ENCODE data around the gene PACS2. TPM values are rescaled to one million over a fixed set of nuclear protein-coding genes. Genes with fewer than 3 reads are reported as not detected.
A peak's percentile ranks its signal among the peaks of the same experiment; 100 is the strongest.

Gene PACS2
- total and polyA plus RNA-seq, 4 donors: 37.9 to 87.2 (median 71.0) TPM

DNA sequence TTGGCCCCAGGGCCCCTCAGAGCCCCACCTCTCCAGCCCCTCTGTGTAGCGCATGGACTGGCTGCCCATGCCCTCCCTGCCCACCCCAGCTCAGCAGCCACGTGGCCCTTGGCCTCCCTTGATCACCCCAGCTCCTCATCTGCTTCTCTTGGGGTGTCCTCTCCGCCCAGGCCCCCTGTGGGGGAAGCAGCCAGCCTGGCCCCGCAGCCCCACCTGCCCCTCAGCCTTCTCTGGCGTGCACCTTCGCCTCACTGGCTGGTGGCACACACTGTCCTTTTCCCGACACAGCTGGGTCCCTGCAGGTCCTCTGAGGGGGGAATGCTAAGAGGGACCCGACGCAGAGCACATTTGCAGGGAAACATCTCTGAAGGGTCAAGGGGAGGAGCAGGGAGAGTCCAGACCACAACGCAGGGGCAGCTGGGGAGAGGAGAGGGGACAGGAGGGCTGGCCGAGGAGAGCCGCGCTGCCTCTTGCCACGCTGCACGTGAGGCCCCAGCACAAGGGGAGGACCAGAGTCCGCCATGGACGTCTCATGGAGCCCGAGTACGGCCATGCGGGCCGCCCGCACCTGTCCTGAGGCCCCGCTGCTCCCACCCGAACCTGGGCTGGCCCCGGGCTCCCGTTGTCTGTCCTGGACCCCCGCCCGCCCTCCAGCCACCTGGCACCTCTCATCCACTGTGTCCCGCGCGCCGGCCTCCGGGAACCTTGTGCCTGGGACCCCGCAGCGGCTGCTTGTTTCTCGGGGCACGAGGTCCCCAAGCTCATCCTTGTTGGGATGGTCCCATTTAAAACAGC, 36.1 kb downstream of the PACS2 start:
- no peak overlapping the region for H3K4me3 ChIP-seq
- peaks cover 0 to 5% (median 0%) of the 10 kb centered on the region in 5 donors for H3K4me1 ChIP-seq (ENCODE audit: control insufficient read depth in 5 of 5, insufficient read depth in 5 of 5, low read length in 5 of 5)
- DNase-seq (no peak), ATAC-seq (ENCODE audit: insufficient read depth, low FRiP score) (no peak)
- 95 to 96% methylated on average over 37 of the region's 37 CpGs for WGBS, 2 donors
- TF ChIP-seq, protein P1, sequence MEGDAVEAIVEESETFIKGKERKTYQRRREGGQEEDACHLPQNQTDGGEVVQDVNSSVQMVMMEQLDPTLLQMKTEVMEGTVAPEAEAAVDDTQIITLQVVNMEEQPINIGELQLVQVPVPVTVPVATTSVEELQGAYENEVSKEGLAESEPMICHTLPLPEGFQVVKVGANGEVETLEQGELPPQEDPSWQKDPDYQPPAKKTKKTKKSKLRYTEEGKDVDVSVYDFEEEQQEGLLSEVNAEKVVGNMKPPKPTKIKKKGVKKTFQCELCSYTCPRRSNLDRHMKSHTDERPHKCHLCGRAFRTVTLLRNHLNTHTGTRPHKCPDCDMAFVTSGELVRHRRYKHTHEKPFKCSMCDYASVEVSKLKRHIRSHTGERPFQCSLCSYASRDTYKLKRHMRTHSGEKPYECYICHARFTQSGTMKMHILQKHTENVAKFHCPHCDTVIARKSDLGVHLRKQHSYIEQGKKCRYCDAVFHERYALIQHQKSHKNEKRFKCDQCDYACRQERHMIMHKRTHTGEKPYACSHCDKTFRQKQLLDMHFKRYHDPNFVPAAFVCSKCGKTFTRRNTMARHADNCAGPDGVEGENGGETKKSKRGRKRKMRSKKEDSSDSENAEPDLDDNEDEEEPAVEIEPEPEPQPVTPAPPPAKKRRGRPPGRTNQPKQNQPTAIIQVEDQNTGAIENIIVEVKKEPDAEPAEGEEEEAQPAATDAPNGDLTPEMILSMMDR (IDR thresholded peaks at IDR 0.05; ENCODE audit: control extremely low read depth, extremely low read depth): no peak
- peaks cover 0 to 33% (median 2%) of the 10 kb centered on the region in 4 donors for H3K36me3 ChIP-seq (ENCODE audit: control insufficient read depth in 4 of 4, insufficient read depth in 4 of 4, low read length in 4 of 4)
- no peaks in the 10 kb centered on the region for H3K27me3 ChIP-seq (ENCODE audit: control insufficient read depth in 3 of 3, insufficient read depth in 3 of 3, low read length in 2 of 3)
- H3K9me3 ChIP-seq (ENCODE audit: control insufficient read depth in 4 of 4, insufficient read depth in 3 of 4, low read length in 3 of 4): no peaks in the 10 kb centered on the region
- no peak overlapping the region for H3K9ac ChIP-seq (ENCODE audit: insufficient read depth in 1 of 2, low read length in 2 of 2)
- H3K27ac ChIP-seq (ENCODE audit: low read depth in 1 of 2, low read length in 1 of 2): no peak overlapping the region

DNA sequence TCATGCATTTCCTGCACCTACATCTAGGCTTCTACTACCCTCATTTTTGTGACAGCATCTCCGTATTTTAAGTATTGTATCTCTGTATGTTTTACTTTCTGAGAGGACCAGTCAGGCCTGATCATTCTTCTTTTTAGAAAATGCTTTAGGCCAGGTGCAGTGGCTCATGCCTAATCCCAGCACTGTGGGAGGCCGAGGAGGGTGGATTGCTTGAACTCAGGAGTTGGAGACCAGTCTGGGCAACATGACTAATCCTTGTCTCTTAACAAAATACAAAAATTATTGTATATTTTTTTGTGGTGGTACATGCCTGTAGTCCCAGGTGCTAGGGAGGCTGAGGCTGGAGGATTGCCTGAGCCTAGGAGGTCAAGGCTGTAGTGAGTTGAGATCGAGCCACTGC, 36.9 kb downstream of the PACS2 start:
- H3K4me3 ChIP-seq: no peak overlapping the region
- H3K9me3 ChIP-seq (ENCODE audit: control insufficient read depth in 4 of 4, insufficient read depth in 3 of 4, low read length in 3 of 4): no peaks in the 10 kb centered on the region
- WGBS, 2 donors: 92 to 97% methylated on average over 3 of the region's 3 CpGs
- peaks cover 0 to 4% (median 0%) of the 10 kb centered on the region in 5 donors for H3K4me1 ChIP-seq (ENCODE audit: control insufficient read depth in 5 of 5, insufficient read depth in 5 of 5, low read length in 5 of 5)
- TF ChIP-seq, protein P1 (IDR thresholded peaks at IDR 0.05; ENCODE audit: control extremely low read depth, extremely low read depth): no peak
- ATAC-seq (ENCODE audit: insufficient read depth, low FRiP score): no peak
- H3K27ac ChIP-seq (ENCODE audit: low read depth in 1 of 2, low read length in 1 of 2): no peak overlapping the region
- no peak overlapping the region for H3K9ac ChIP-seq (ENCODE audit: insufficient read depth in 1 of 2, low read length in 2 of 2)
- H3K36me3 ChIP-seq (ENCODE audit: control insufficient read depth in 4 of 4, insufficient read depth in 4 of 4, low read length in 4 of 4): peaks cover 0 to 37% (median 2%) of the 10 kb centered on the region in 4 donors
- DNase-seq: no peak
- no peaks in the 10 kb centered on the region for H3K27me3 ChIP-seq (ENCODE audit: control insufficient read depth in 3 of 3, insufficient read depth in 3 of 3, low read length in 2 of 3)

DNA sequence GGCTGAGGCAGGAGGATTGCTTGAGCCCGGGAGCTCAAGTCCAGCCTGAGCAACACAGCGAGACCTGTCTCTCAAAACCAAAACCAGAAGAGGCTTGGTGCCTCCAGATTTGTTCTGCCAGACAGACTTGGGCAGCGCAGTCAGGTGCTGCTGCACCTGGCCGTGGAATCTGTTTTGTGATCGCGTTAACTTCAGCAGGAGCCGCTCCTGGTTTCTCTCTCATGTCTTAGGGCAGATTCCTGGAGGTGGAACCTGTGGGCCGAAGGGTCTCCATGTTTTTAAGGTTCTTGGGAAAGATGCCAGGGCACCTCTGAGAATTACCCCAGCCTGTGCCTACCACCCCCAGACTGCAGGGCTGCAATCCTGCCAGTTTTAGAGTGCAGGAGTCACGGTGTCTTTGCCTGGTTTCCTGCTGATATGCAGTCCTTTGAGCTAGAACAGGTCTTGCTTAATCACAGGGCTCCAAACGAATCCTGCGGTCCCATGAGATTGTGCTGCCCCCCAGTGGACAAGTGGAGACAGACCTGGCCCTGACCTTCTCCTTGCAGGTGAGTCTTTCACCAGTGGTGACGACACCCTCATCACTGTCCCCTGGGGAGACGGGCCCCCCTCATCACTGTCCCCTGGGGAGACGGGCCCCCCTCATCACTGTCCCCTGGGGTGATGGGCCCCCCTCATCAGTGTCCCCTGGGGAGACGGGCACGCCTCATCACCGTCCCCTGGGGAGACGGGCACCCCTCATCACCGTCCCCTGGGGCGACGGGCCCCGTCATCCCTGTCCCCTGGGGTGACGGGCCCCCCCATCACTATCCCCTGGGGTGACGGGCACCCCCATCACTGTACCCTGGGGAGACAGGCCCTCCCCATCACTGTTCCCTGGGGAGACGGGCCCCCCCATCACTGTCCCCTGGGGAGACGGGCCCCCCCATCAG, 37.6 kb downstream of the PACS2 start:
- Histone ChIP-seq H3K9me3 (ENCODE audit: control insufficient read depth in 4 of 4, insufficient read depth in 3 of 4, low read length in 3 of 4) (no peaks in the 10 kb centered on the region), H3K4me3 (no peak overlapping the region), H3K27me3 (ENCODE audit: control insufficient read depth in 3 of 3, insufficient read depth in 3 of 3, low read length in 2 of 3) (no peaks in the 10 kb centered on the region), H3K9ac (ENCODE audit: insufficient read depth in 1 of 2, low read length in 2 of 2) (no peak overlapping the region), H3K36me3 (ENCODE audit: control insufficient read depth in 4 of 4, insufficient read depth in 4 of 4, low read length in 4 of 4) (peaks cover 0 to 38% (median 2%) of the 10 kb centered on the region in 4 donors), H3K27ac (ENCODE audit: low read depth in 1 of 2, low read length in 1 of 2) (no peak overlapping the region), H3K4me1 (ENCODE audit: control insufficient read depth in 5 of 5, insufficient read depth in 5 of 5, low read length in 5 of 5) (peaks cover 0 to 4% (median 0%) of the 10 kb centered on the region in 5 donors)
- ATAC-seq (ENCODE audit: insufficient read depth, low FRiP score) (peak; percentile 82), DNase-seq (peak; percentile 83 to 88 (median 85))
- 66 to 69% methylated on average over 26 of the region's 26 CpGs for WGBS, 2 donors
- TF ChIP-seq, protein P1 (IDR thresholded peaks at IDR 0.05; ENCODE audit: control extremely low read depth, extremely low read depth): peak; percentile 90
